HG03095 (cell line): ENCODE measurements around the gene RNASET2.
"Not testable (repeated sequence)": the region's sequence is repeated elsewhere in the genome, so short reads cannot be mapped to it uniquely, and the experiment has no call there.

Experiments
- ATAC-seq: cut with Tn5 transposase; IDR thresholded peaks from one replicate; pipeline ENCODE4 v1.9.1; 2021; ENCODE audit warnings: moderate library complexity; ENCODE audit not compliant: unreplicated experiment

RNASET2 gene

DNA sequence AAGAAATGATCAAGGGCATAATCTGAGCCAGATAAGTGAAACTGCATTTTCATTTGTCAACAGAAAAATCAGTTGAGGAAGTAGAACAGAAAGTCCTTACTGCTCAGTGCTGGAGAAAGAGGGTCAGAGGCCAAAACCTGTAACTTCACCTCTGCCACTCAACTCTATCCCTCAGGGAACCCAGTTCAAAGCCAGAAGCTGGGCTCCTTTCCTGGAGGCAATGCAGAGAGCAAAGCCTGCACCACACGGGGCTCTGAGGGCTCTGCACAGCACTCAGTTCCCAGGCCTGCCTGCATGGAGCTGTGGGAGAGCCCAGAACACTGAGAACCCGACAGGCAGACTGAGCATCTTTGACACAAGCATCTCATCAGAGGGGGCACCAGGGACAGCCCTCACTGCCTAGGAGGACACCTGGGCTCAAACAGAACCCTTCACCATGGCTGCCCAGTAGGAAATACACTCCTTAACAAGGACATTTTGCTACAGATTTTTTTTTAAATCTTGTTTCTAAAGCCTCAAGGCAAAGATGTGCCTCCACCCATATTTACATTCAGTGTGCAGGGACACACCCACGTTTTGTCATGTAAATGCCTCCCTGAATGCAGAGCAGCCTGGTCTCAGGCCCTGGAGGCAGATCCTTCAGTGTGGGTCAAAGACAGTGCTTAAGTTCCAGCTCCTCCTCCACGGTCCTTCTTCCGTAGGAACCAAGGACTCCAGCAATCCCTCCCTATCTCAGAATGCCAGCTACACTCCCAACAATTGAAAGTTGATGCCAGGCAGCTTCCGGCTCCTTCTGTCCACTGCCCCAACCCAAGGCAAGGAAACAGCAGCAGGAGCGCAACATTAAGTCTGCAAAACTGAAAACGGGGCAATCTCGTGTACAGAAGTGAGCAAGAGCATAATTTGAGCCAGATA lies 6.6 kb downstream of the RNASET2 start:
- ATAC-seq: no peak

DNA sequence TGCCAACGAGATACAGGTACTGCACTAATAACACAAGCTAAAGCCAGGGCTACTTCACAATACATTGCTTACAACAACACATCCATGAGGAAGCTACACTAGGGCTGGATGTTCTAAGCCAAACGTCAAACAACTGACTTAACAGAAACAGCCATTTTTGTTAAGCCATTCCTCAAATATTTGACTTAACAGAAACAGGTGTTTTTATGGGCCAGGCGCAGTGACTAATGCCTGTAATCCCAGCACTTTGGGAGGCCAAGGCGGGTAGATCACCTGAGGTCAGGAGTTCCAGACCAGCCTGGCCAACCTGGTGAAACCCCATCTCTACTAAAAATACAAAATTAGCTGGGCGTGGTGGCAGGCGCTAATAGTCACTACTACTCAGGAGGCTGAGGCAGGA lies 7.6 kb downstream of the RNASET2 start:
- not testable (repeated sequence) for ATAC-seq

DNA sequence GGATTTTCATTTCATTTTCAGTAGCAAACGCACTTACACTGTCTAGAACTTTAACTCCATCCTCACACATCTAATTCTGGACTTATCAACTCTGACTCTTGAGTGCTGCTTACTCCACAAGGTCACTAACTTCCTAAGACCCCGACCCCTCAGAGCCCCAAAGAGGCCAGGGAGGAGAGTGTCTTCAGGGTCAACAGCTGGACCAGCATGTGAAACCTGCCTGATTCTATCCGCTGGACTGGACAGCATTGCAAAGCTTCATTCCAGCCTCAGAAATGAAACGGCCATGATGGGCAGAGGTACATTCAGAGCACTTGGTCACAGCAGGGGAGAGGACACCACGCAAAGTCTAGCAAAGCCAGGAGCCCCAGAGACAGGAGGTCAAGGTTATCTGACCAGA lies 9.1 kb downstream of the RNASET2 start:
- no peak for ATAC-seq

GRCh38 chr6:166946125-166946524 lies 10.2 kb downstream of the RNASET2 start:
- ATAC-seq: no peak

GRCh38 chr6:166944666-166945256 lies 11.6 kb downstream of the RNASET2 start:
- ATAC-seq: no peak

GRCh38 chr6:166942393-166943168 lies 13.8 kb downstream of the RNASET2 start:
- ATAC-seq: no peak

- no peak for ATAC-seq
Observed at GRCh38 chr6:166940643-166941068, 15.7 kb downstream of the RNASET2 start.

- no peak for ATAC-seq
Observed at GRCh38 chr6:166939894-166940293, 16.5 kb downstream of the RNASET2 start.

DNA sequence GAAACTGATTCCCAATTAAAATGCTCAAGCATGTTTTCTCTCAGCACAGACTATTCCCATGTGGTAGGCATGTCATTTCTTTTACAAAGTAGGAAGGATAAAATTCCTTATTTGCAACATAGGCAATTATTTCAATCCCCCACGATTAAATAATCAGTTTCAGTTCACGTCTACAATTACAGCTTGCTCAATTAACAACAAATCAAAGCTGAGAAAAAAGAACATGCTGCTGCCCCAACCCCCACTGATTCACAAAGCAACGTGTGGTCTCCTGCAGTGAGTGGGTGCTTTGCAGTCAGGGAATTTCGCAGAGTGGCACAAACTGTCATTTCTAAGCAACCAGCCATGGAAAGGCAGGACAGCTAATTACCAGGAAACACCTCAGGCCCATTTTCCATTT lies 17.0 kb downstream of the RNASET2 start:
- no peak for ATAC-seq

DNA sequence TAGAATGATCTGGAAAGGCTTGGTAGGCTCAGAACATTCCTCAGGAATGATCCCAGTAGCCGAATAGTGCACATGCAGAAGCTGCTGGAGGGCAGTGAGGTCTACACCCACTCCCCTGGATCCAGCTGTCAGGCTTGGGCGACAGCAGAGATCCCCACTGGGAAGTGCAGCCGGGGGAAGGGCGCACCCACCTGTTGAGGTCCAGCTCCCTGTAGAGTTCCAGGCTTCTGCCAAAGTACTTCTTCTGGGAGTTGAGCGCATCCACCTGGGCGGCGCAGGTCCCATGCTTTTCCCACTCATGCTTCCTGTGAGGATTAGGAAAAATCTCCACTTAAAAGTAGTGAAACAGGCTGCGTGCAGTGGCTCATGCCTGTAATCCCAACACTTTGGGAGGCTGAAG lies 17.6 kb downstream of the RNASET2 start:
- ATAC-seq: no peak

- ATAC-seq: no peak
Observed at GRCh38 chr6:166938150-166938549, 18.2 kb downstream of the RNASET2 start.

DNA sequence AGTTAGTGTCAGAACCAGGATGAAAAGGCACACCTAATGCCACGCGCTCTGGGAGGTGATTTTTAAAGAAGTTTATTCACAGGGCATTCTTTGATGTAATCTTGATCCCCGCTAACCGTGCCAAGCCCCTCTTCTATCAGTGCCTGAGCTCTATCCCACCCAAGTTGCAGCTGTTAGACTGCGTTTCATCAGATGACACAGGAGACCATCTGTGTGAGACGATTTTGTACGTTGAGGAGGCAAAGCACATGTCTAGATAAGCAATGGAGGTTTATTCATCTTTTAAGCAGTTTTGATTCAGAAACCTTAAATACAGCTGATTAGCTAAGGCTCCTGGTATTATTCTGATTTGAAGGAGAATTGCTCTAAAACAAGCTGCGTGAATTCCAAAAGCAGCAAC lies 18.6 kb downstream of the RNASET2 start:
- ATAC-seq: no peak

DNA sequence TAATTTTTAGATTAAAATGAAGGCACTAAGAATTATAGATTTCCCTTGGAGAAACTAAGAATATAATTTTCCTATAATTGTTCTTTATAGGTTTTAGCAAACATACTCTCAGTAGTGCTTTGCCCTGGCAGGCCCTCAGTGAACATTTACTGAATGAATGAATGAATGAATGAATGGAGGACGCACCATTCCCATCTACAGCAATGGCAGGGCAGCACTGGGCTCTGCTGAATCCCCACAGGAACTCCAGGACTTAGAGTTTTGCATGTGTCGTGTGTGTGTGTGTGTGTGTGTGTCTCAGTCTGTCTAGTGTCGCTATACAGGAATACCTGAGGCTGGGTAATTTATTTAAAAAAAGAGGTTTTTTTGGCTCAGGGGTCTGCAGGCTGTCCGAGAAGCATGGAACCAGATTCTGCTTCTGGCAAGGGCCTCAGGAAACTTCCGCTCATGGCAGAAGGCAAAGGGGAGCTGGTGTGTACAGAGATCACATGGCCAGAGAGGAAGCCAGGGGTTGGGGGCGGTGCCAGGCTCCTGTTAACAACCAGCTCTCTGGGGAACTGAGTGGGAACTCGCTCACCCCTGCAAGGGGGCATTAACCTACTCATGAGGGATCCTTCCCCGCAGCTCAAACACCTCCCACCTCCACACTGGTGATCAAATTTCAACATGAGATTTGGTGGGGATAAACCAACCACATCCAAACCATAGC lies 20.1 kb downstream of the RNASET2 start:
- no peak for ATAC-seq

- no peak for ATAC-seq
Observed at GRCh38 chr6:166935353-166935752, 21.0 kb downstream of the RNASET2 start.

DNA sequence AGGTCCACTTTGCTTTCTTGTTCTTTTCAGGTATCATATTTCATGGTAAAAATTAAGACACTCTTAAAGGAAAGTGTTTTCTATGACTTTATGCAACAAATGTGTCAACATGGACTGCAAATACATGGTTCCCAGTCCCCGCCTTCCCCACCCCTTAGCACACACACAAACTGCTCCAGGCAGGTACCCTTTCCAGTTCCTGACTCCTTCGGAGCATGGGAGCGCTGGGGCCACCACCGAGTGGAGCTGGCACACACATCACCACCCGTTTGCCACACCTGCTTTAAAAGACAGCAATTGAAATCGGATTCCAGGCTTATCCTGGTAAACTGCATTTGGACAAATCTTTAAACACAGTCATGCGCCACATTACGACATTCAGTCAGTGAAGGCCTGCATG lies 22.2 kb downstream of the RNASET2 start:
- no peak for ATAC-seq

- ATAC-seq: no peak
Observed at GRCh38 chr6:166933396-166933795, 23.0 kb downstream of the RNASET2 start.

GRCh38 chr6:166932616-166933015 lies 23.7 kb downstream of the RNASET2 start:
- no peak for ATAC-seq

GRCh38 chr6:166932116-166932515 lies 24.2 kb downstream of the RNASET2 start:
- ATAC-seq: no peak

- no peak for ATAC-seq
Observed at GRCh38 chr6:166931426-166931970, 24.9 kb downstream of the RNASET2 start.

GRCh38 chr6:166930354-166930891 lies 25.9 kb downstream of the RNASET2 start:
- no peak for ATAC-seq
